Neuronal stem cell (in vitro differentiated cells): ENCODE measurements around the gene UBE2Q1.
"Not testable (repeated sequence)": the region's sequence is repeated elsewhere in the genome, so short reads cannot be mapped to it uniquely, and the experiment has no call there.

Experiments used
- DNase-seq: peaks from one replicate; pipeline ENCODE4 v3.0.0-alpha.2; 2013; ENCODE audit warnings: low spot score
- H2AFZ ChIP-seq: one replicate; pipeline ENCODE4 v1.6.1; 2013; ENCODE audit warnings: mild to moderate bottlenecking, low read length, inconsistent platforms
- H2AK5ac ChIP-seq: 2 replicates; pipeline ENCODE4 v1.6.1; 2013; ENCODE audit warnings: low read depth, mild to moderate bottlenecking, inconsistent platforms, low read length, moderate library complexity, mixed read lengths
- H2BK120ac ChIP-seq: 2 replicates; pipeline ENCODE4 v1.6.1; 2013; ENCODE audit warnings: low read depth, mild to moderate bottlenecking, inconsistent platforms, low read length, moderate library complexity, mixed read lengths
- H2BK12ac ChIP-seq: one replicate; pipeline ENCODE4 v1.6.1; 2013; ENCODE audit warnings: low read length, inconsistent platforms
- H2BK15ac ChIP-seq: 2 replicates; pipeline ENCODE4 v1.6.1; 2013; ENCODE audit warnings: mild to moderate bottlenecking, low read length, inconsistent platforms, mixed read lengths
- H2BK5ac ChIP-seq: one replicate; pipeline ENCODE4 v1.6.1; 2013; ENCODE audit warnings: inconsistent platforms, mild to moderate bottlenecking, low read length, moderate library complexity
- H3K14ac ChIP-seq: one replicate; pipeline ENCODE4 v1.6.1; 2013; ENCODE audit warnings: low read length, inconsistent platforms
- H3K18ac ChIP-seq: 2 replicates; pipeline ENCODE4 v1.6.1; 2013; ENCODE audit warnings: low read length, inconsistent platforms
- H3K23ac ChIP-seq: 2 replicates; pipeline ENCODE4 v1.6.1; 2013; ENCODE audit warnings: low read depth, mild to moderate bottlenecking, mixed read lengths, low read length, inconsistent platforms; ENCODE audit not compliant: poor library complexity
- H3K27ac ChIP-seq: replicated peaks from 3 replicates; pipeline ENCODE4 v1.5.1; 2013; ENCODE audit warnings: low read length, inconsistent platforms
- H3K27me3 ChIP-seq, 3 experiments: 2 replicates each; pipeline ENCODE4 v1.6.1; 2013; ENCODE audit warnings: low read length in 3 of 3, mild to moderate bottlenecking in 2 of 3, inconsistent platforms in 1 of 3, low read depth in 1 of 3, mixed read lengths in 1 of 3, moderate library complexity in 1 of 3; ENCODE audit not compliant: control insufficient read depth in 3 of 3, insufficient read depth in 3 of 3
- H3K36me3 ChIP-seq, 2 donors: replicated peaks in 1 of 2; 2 replicates each; pipeline ENCODE4 v1.6.1; 2013; ENCODE audit warnings: low read length in 2 of 2; ENCODE audit not compliant: control insufficient read depth in 2 of 2, insufficient read depth in 2 of 2
- H3K4ac ChIP-seq: 2 replicates; pipeline ENCODE4 v1.6.1; 2013; ENCODE audit warnings: inconsistent platforms, mild to moderate bottlenecking, low read length, moderate library complexity
- H3K4me1 ChIP-seq, 2 donors: 1 replicate in 1 of 2; 2 replicates in 1 of 2; pipeline ENCODE4 v1.6.1; 2013; ENCODE audit warnings: low read length in 2 of 2, low read depth in 1 of 2; ENCODE audit not compliant: control insufficient read depth in 2 of 2, insufficient read depth in 1 of 2
- H3K4me2 ChIP-seq: one replicate; pipeline ENCODE4 v1.6.1; 2013; ENCODE audit warnings: mild to moderate bottlenecking, low read length, inconsistent platforms; ENCODE audit not compliant: insufficient read depth, poor library complexity, severe bottlenecking
- H3K4me3 ChIP-seq, 2 donors: 2 replicates each; pipeline ENCODE4 v1.5.1; 2013; ENCODE audit warnings: low read length in 2 of 2, mild to moderate bottlenecking in 2 of 2, inconsistent platforms in 1 of 2, moderate library complexity in 1 of 2
- H3K79me1 ChIP-seq: one replicate; pipeline ENCODE4 v1.6.1; 2013; ENCODE audit warnings: low read depth, mild to moderate bottlenecking, inconsistent platforms, low read length, moderate library complexity
- H3K9ac ChIP-seq: one replicate; pipeline ENCODE4 v1.6.1; 2013; ENCODE audit warnings: mild to moderate bottlenecking, low read depth, low read length, inconsistent platforms; ENCODE audit not compliant: poor library complexity
- H3K9me3 ChIP-seq, 2 donors: replicated peaks in 1 of 2; 2 replicates each; pipeline versions ENCODE3 to v1.6.1; 2013; ENCODE audit warnings: low read length in 2 of 2, mild to moderate bottlenecking in 2 of 2, inconsistent platforms in 1 of 2, low read depth in 1 of 2, mixed read lengths in 1 of 2, moderate library complexity in 1 of 2; ENCODE audit not compliant: control insufficient read depth in 2 of 2, insufficient read depth in 1 of 2
- H4K8ac ChIP-seq: one replicate; pipeline ENCODE4 v1.6.1; 2013; ENCODE audit warnings: low read depth, mild to moderate bottlenecking, inconsistent platforms, low read length, moderate library complexity
- H4K91ac ChIP-seq: one replicate; pipeline ENCODE4 v1.6.1; 2013; ENCODE audit warnings: low read length, low read depth, mild to moderate bottlenecking, inconsistent platforms; ENCODE audit not compliant: poor library complexity
- WGBS, 2 donors: extraction: QIAGEN DNeasy Blood & Tissue Kit; methylation state at CpG; one replicate each; pipeline ENCODE4 v1.1.7; 2013; ENCODE audit warnings: missing lambda C conversion rate in 2 of 2, mixed read lengths in 1 of 2; ENCODE audit not compliant: insufficient read length in 2 of 2, insufficient replicate concordance in 1 of 2; ENCODE audit errors: extremely low coverage in 2 of 2; 5-methylcytosine and 5-hydroxymethylcytosine counted together

Gene UBE2Q1

GRCh38 chr1:154531950-154532349, 26.5 kb downstream of the UBE2Q1 start:
- H2BK120ac ChIP-seq, H3K9ac ChIP-seq, H3K27ac ChIP-seq, H2BK12ac ChIP-seq, H3K36me3 ChIP-seq, H4K8ac ChIP-seq, H3K4me2 ChIP-seq, H3K9me3 ChIP-seq, H2BK15ac ChIP-seq, H2AK5ac ChIP-seq, DNase-seq, H4K91ac ChIP-seq, H3K18ac ChIP-seq, H2BK5ac ChIP-seq, H3K4me3 ChIP-seq, H3K4me1 ChIP-seq, H3K79me1 ChIP-seq, H3K27me3 ChIP-seq, H3K23ac ChIP-seq, H2AFZ ChIP-seq, H3K4ac ChIP-seq, H3K14ac ChIP-seq: not testable (repeated sequence)
- no CpG with 5 or more reads among the region's 13 CpGs for WGBS, 2 donors

- no peak for DNase-seq
- no peak overlapping the region for H3K9ac ChIP-seq
- H3K4me3 ChIP-seq: no peak overlapping the region
- no peak overlapping the region for H2BK120ac ChIP-seq
- no peak overlapping the region for H2BK15ac ChIP-seq
- H3K18ac ChIP-seq: no peak overlapping the region
- H4K91ac ChIP-seq: no peak overlapping the region
- no peak overlapping the region for H3K4ac ChIP-seq
- no peak overlapping the region for H2AFZ ChIP-seq
- H3K79me1 ChIP-seq: no peaks in the 10 kb centered on the region
- no peak overlapping the region for H3K4me2 ChIP-seq
- H3K4me1 ChIP-seq: no peaks in the 10 kb centered on the region
- H3K9me3 ChIP-seq: no peaks in the 10 kb centered on the region
- no peaks in the 10 kb centered on the region for H3K27me3 ChIP-seq
- no peaks in the 10 kb centered on the region for H3K36me3 ChIP-seq
- no peak overlapping the region for H2BK5ac ChIP-seq
- H2AK5ac ChIP-seq: no peak overlapping the region
- no peak overlapping the region for H3K23ac ChIP-seq
- no peak overlapping the region for H3K27ac ChIP-seq
- no peak overlapping the region for H2BK12ac ChIP-seq
- no peak overlapping the region for H4K8ac ChIP-seq
- no peak overlapping the region for H3K14ac ChIP-seq
- no CpG with 5 or more reads among the region's 6 CpGs for WGBS, 2 donors
These were observed 29.2 kb downstream of the UBE2Q1 start for GRCh38 chr1:154529308-154529707.

GRCh38 chr1:154527192-154527591, 31.3 kb downstream of the UBE2Q1 start:
- H4K8ac ChIP-seq: no peak overlapping the region
- no peak overlapping the region for H2BK5ac ChIP-seq
- no peak overlapping the region for H2AK5ac ChIP-seq
- H3K4ac ChIP-seq: no peak overlapping the region
- H3K9ac ChIP-seq: no peak overlapping the region
- no peak overlapping the region for H2BK12ac ChIP-seq
- H3K36me3 ChIP-seq: no peaks in the 10 kb centered on the region
- no peak overlapping the region for H3K14ac ChIP-seq
- H4K91ac ChIP-seq: no peak overlapping the region
- H3K27ac ChIP-seq: no peak overlapping the region
- peaks cover 0 to 3% (median 0%) of the 10 kb centered on the region in 3 experiments for H3K27me3 ChIP-seq
- H2BK15ac ChIP-seq: no peak overlapping the region
- H3K4me1 ChIP-seq: no peaks in the 10 kb centered on the region
- H2AFZ ChIP-seq: no peak overlapping the region
- H3K4me2 ChIP-seq: no peak overlapping the region
- H2BK120ac ChIP-seq: no peak overlapping the region
- no peaks in the 10 kb centered on the region for H3K79me1 ChIP-seq
- H3K4me3 ChIP-seq: no peak overlapping the region
- H3K9me3 ChIP-seq: no peaks in the 10 kb centered on the region
- H3K23ac ChIP-seq: no peak overlapping the region
- no peak for DNase-seq
- no peak overlapping the region for H3K18ac ChIP-seq
- no CpG with 5 or more reads among the region's 6 CpGs for WGBS, 2 donors

GRCh38 chr1:154524881-154525280, 33.6 kb downstream of the UBE2Q1 start:
- Histone ChIP-seq H2AFZ (no peak overlapping the region), H2BK15ac (no peak overlapping the region), H3K4ac (no peak overlapping the region)

More at GRCh38 chr1:154524881-154525280, 33.6 kb downstream of the UBE2Q1 start:
- H3K9ac ChIP-seq: no peak overlapping the region
- H2BK5ac ChIP-seq: no peak overlapping the region
- peaks cover 0 to 20% (median 0%) of the 10 kb centered on the region in 3 experiments for H3K27me3 ChIP-seq
- no peaks in the 10 kb centered on the region for H3K9me3 ChIP-seq
- H4K8ac ChIP-seq: no peak overlapping the region
- H3K18ac ChIP-seq: no peak overlapping the region
- DNase-seq: no peak
- no peak overlapping the region for H3K14ac ChIP-seq
- H3K4me3 ChIP-seq: no peak overlapping the region
- H3K36me3 ChIP-seq: no peaks in the 10 kb centered on the region
- H3K23ac ChIP-seq: no peak overlapping the region
- H3K79me1 ChIP-seq: no peaks in the 10 kb centered on the region
- no peak overlapping the region for H2AK5ac ChIP-seq
- H3K4me1 ChIP-seq: no peaks in the 10 kb centered on the region
- H2BK120ac ChIP-seq: no peak overlapping the region
- H4K91ac ChIP-seq: no peak overlapping the region
- H2BK12ac ChIP-seq: no peak overlapping the region
- H3K27ac ChIP-seq: no peak overlapping the region
- no peak overlapping the region for H3K4me2 ChIP-seq
